K562 (cell line): ENCODE measurements around the gene SARS1. TPM values are rescaled to one million over a fixed set of nuclear protein-coding genes. Genes with fewer than 3 reads are reported as not detected.

Experiments
- BHLHE40 ChIP-seq: IDR thresholded peaks from 2 replicates; pipeline ENCODE4 v1.6.1; 2011; ENCODE audit warnings: low read length, improper control_type of control experiment
- BRF2 ChIP-seq: IDR thresholded peaks from 3 replicates; pipeline ENCODE4 v1.6.1; 2011; ENCODE audit warnings: borderline replicate concordance, mild to moderate bottlenecking; ENCODE audit not compliant: insufficient read length, insufficient read depth
- CBFA2T2 ChIP-seq: fragments of 450-650 bp; conservative IDR thresholded peaks from 2 replicates; pipeline ENCODE4 v1.6.1; 2017; ENCODE audit warnings: mild to moderate bottlenecking
- CTCFL ChIP-seq: IDR thresholded peaks from 2 replicates; pipeline ENCODE4 v1.6.1; 2011; ENCODE audit warnings: borderline replicate concordance, low read depth, mild to moderate bottlenecking, moderate library complexity, low read length; ENCODE audit not compliant: insufficient read depth, poor library complexity, severe bottlenecking
- GATAD2A ChIP-seq: fragments of 450-650 bp; IDR thresholded peaks from 2 replicates; pipeline ENCODE4 v1.6.1; 2017
- HLTF ChIP-seq: fragments of 450-650 bp; IDR thresholded peaks from 2 replicates; pipeline ENCODE4 v1.6.1; 2016
- MNT ChIP-seq, 2 experiments: fragments of 450-650 bp; conservative IDR thresholded peaks; 2 replicates each; pipeline ENCODE4 v1.6.1; 2017; ENCODE audit warnings: mild to moderate bottlenecking in 2 of 2, moderate library complexity in 2 of 2
- NCOA6 ChIP-seq: fragments of 450-650 bp; IDR thresholded peaks from 2 replicates; pipeline ENCODE4 v1.6.1; 2017; ENCODE audit warnings: mild to moderate bottlenecking
- NFIC ChIP-seq: fragments of 450-650 bp; IDR thresholded peaks from 2 replicates; pipeline ENCODE4 v1.6.1; 2017; ENCODE audit warnings: mild to moderate bottlenecking, inconsistent platforms
- PKNOX1 ChIP-seq: fragments of 450-650 bp; IDR thresholded peaks from 2 replicates; pipeline ENCODE4 v1.6.1; 2016
- SMC3 ChIP-seq: conservative IDR thresholded peaks from 2 replicates; pipeline ENCODE4 v1.6.1; 2011; ENCODE audit warnings: low read depth, low read length, improper control_type of control experiment; ENCODE audit not compliant: insufficient read depth
- SP1 ChIP-seq: sonication (generic); formaldehyde crosslinking; IDR thresholded peaks from 2 replicates; pipeline ENCODE4 v1.8.1; 2022; ENCODE audit warnings: mild to moderate bottlenecking, missing genetic modification reagents
- YY1 ChIP-seq, 3 experiments: IDR thresholded peaks; 2 replicates each; pipeline ENCODE4 v1.6.1; 2011; ENCODE audit warnings: low read length in 2 of 3, mild to moderate bottlenecking in 2 of 3, moderate library complexity in 2 of 3, borderline replicate concordance in 1 of 3, control low read depth in 1 of 3, low read depth in 1 of 3; ENCODE audit not compliant: insufficient read depth in 3 of 3, insufficient replicate concordance in 2 of 3, control insufficient read depth in 1 of 3, insufficient read length in 1 of 3; ENCODE audit errors: extremely low read depth in 1 of 3
- ZBTB2 ChIP-seq: fragments of 450-650 bp; IDR thresholded peaks from 2 replicates; pipeline ENCODE4 v1.6.1; 2016; ENCODE audit warnings: antibody characterized with exemption
- ZNF592 ChIP-seq: fragments of 450-650 bp; IDR thresholded peaks from 2 replicates; pipeline ENCODE4 v1.6.1; 2017; ENCODE audit warnings: antibody characterized with exemption, mild to moderate bottlenecking
- polyA plus RNA-seq, 8 experiments: library from polyadenylated mRNA; depleted of rRNA in 4 of 8; stranded (reverse) in 5 of 8; unstranded in 3 of 8; fragments of >200 nt; fragmentation: Nextera tagmentation in 2 of 8; fragmentation: Illumina TruSeq in 1 of 8; extraction: Ambion mirVana in 2 of 8; extraction: Trizol in 1 of 8; gene quantifications; 2 replicates each; pipeline versions ENCODE4 v1.2.1 to v1.2.3, GENCODE V29; 2011 to 2014; ENCODE audit warnings: inconsistent platforms in 1 of 8, missing spikeins in 1 of 8
- total RNA-seq, 7 experiments: library from RNA; depleted of rRNA in 6 of 7; stranded (reverse); fragments of >200 nt in 6 of 7; fragmentation: Illumina TruSeq in 2 of 7; extraction: Trizol in 2 of 7; gene quantifications; 2 replicates each; pipeline versions ENCODE4 v1.2.1 to v1.2.3, GENCODE V29; 2011 to 2021; ENCODE audit warnings: low replicate concordance in 1 of 7

Gene SARS1
- total and polyA plus RNA-seq, 9 of the 15 experiments (the other 6 are each of a cell fraction or from before 2014, with no cell fraction given) = 221 to 623 (median 254) TPM

- peak; percentile 90 for TF ChIP-seq CTCFL
- TF ChIP-seq GATAD2A = 0 out of 2 replicates have a peak, but pooled peaks have one; percentile 53
- no peak for TF ChIP-seq HLTF
- TF ChIP-seq CBFA2T2 = peak; percentile 66
- no peak for TF ChIP-seq NCOA6
- peak; percentile 34; the same call in 1 of the 2 replicates for TF ChIP-seq ZBTB2
- TF ChIP-seq BRF2 = no peak
- peak; percentile 39 for TF ChIP-seq ZNF592
- 0 out of 2 replicates have a peak, but pooled peaks have one; percentile 27 for TF ChIP-seq SP1
- peak; percentile 41 for TF ChIP-seq PKNOX1
- TF ChIP-seq MNT (conservative IDR thresholded peaks at IDR 0.05) = peak; percentile 52 to 55; a peak in 2 of 4 replicates
- 0 out of 2 replicates have a peak, but pooled peaks have one; percentile 12 for TF ChIP-seq SMC3
- TF ChIP-seq YY1 (IDR thresholded peaks at IDR 0.05; ENCODE audit: borderline replicate concordance in 1 of 3, control insufficient read depth in 1 of 3, extremely low read depth in 1 of 3, insufficient read depth in 3 of 3, insufficient read length in 1 of 3, insufficient replicate concordance in 2 of 3, low read depth in 1 of 3, low read length in 2 of 3) = peak in 1 of 3 experiments; percentile 59
- 0 out of 2 replicates have a peak, but pooled peaks have one; percentile 24 for TF ChIP-seq NFIC
- TF ChIP-seq BHLHE40 = peak; percentile 77
Measured at GRCh38 chr1:109191377-109191776, 22.3 kb upstream of the SARS1 start (continued).
